Measurements from ENCODE around the gene EPN2.
"Not testable (repeated sequence)": the region's sequence is repeated elsewhere in the genome, so short reads cannot be mapped to it uniquely, and the experiment has no call there.

Gene EPN2

DNA sequence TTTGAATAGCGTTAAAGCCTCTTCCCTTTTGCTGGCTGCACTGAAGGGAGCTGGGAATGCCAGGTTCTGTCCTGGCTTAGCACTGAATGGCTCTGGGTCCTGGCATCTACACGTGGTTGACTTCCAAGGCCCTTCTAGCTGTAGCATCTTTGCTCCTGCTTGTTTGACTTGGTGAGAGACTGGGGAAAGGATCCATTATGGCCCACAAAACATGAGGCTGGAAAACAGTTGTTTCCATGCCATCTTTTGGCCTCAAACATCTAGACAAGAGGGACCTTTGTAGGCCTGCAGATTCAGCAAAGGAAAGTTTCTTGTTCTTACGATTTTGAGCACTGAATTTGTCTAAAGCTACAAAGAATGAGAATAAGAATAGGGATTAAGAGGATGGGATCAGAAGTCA is 32.5 kb downstream of the EPN2 start:
- no peak for FAIRE-seq

DNA sequence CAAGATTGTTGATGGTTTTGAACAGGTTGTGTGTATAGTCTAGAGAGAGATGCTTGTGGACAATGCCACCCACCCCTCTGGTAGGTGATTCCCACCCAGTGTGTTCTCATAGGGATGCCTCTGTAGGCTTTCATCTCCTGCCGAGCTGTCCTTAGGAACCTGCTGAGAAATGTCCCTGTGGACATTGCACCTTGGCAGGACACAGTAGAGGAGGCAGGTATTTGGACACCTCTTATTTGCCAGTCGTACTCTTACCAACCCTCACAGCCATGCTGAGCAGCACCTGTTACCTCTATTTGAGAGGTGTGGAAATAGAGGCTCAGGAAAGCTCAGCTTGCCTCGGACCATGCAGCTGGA is 33.2 kb downstream of the EPN2 start:
- no peak for FAIRE-seq

DNA sequence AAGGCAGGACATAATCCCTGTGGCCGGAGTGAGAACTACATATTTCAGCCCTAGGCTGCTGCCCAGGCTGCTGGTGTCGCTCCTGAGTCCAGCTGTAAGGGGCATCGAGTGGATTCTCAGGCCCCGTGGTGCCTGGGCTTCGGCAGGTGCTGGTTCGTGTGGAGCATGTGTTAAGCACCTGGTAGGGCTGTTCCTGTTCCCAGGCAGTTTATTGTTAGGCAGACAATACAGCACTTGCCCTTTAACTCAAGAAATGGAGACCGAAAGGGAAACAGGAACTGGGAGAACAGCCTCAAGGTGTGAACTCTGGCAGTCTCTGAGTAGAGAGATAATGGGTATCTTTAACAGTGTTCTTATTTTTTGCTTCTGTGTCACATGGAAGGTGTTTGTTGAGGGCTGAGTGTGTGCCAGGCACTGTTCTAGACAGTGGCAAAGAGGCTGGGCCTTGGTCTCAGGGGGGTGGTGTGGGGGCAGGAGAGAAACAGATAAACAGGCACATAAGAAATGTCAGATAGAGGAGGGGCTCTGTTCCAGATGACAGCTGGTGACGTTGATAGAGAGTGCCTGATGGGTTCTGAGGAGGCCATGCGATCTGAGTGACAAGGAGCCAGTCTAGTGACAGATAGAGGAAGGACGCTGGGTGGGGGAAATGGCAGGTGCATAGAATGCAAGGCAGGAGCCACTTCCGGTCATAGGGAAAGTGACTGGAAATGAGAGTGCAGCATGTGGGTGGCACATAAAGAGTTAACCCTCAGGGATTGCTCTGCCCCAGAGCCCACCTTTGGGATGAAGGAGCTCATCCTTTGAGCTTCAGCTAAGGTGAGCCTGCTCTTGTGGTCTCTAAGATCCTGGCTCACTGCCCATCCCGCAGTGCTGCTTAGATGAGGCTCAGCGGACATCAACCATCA is 33.8 kb downstream of the EPN2 start:
- no peak for FAIRE-seq

DNA sequence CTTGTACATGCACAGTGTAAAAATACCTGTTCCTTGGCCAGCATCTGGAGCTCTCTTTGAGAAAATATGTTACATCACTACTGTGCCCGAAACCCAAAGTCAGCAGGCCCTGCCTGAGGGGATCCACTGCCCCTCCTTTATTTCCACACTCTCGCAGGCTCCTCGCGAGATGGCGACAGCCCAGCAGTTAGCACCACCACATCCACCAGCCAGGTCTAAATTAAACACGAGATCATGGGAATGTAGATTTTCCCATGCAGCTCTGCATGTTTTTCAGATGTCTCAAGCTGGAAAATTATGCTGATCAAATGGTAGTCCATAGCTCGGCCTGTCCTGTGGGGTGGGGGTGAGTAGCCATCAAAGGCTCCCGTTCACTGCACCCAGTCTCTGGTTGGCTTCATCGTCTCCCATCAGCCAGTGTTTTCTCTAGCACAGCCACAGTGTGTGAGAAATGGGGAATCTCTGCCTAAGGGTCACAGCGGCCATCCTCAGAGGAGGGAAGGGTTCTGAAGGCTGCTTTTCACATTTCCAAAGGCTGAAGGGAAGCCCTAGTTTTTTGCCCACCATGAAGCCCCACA is 34.7 kb downstream of the EPN2 start:
- FAIRE-seq = no peak

DNA sequence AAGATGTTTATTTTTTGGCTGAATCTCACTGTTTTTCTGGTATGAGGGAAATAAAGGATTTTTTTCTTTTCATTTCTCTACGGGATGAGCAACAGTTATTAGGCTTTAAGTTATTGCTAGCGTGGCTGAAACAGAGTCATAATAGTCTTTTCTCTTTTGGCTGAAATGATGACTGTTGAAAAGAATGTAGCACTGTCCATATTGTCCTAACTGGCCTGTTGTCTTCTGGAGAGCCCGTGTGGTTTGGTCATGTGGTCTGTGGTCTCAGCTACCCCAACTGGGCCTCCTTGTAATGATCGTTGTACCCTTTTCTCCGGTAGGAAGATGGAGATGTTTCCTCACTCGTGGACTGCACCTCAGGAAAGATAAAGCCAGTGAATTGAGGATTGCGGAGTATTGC is 36.6 kb downstream of the EPN2 start:
- FAIRE-seq = no peak

DNA sequence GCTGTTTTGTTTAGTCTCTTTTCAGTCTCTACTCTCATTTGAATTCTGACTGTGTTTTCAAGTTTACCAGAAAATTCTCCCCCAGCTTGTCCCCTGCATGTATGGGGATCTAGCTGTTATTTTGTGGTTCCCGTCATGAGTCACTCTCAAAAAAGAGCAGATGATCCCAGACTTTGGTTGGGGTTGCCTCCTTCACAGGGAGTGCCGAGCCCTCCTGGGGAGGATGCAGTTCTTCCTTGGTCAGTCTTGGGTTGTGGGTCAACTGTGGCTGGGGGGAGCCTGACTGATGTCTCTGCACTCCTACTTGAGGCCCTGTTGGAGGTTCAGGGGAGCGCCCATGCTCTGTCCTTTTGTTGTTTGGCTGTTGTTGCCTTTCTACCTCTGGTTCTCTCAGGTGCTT is 37.7 kb downstream of the EPN2 start:
- no peak for FAIRE-seq

DNA sequence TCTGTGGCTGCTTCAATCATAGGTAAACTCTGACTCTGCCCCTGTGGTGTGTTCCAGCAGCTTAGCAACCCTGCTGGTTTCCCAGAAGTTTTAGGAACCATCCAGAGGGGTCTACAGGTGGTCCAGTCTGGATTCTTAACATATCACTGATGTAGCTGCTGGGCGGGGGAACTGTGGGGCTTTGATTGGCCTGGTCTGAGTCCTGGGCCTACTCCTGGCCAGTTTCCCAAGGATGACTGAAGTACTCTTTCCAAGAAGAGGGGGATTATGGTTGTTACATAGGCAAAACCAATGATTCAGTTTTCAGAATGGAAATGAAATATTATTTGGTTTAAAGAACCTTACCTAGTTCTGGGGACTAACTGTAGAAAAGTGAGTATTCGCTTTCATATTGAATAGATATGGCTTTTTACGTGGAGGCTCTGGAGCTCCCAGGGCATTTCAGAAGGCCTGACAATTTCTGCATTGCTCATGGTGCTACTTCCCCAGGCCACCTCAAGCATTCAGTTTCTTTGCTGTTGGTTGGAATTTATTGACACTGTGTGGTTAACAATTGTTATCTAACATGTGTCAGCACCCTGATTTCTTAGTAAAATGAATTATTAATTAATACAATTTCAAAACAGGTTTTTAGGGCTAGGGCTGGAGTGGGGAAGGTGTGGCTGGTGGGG is 38.4 kb downstream of the EPN2 start:
- no peak for FAIRE-seq

DNA sequence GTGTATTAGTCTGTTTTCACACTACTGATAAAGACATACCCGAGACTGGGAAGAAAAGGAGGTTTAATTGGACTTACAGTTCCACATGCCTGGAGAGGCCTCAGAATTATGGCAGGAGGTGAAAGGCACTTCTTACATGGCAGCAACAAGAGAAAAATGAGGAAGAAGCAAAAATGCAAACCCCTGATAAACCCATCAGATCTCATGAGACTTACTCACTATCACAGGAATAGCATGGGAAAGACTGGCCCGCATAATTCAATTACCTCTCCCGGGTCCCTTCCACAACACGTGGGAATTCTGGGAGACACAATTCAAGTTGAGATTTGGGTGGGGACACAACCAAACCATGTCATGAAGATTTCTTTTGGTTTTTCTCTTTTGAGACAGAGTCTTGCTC is 41.1 kb downstream of the EPN2 start:
- FAIRE-seq = not testable (repeated sequence)

DNA sequence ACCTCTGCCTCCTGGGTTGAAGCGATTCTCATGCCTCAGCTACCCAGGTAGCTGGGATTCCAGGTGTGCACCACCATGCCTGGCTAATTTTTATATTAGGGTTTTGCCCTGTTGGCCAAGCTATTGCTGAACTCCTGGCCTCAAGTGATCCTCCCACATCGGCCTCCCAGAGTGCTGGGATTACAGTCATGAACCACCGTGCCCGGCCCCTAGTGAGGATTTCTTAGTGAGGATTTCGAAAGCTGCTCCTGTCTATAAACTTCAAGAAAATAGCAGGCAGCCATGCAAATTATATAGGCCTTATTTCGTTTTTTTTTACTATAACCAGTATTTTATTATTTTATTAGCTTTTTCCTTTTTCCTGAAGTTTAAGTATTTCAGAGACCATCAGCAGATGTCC is 41.6 kb downstream of the EPN2 start:
- no peak for FAIRE-seq

DNA sequence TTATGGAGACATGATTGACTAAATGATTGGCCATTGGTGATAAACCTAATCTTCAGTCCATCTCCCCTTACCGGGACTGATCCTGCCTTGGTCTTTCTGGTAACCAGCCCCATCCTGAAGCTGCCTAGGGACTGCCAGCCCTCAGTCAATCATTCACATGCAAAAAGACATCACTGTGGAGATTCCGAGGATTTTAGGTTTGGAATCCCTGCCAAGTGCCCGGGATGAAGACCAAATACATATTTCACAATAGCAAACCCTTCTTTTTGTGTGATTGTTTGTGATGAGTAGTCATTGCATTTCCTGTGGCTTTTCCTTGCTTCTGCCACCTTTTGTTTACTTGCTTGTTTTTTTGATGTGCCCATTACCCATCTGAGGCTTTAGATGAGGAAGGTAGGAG is 44.0 kb downstream of the EPN2 start:
- FAIRE-seq = no peak

DNA sequence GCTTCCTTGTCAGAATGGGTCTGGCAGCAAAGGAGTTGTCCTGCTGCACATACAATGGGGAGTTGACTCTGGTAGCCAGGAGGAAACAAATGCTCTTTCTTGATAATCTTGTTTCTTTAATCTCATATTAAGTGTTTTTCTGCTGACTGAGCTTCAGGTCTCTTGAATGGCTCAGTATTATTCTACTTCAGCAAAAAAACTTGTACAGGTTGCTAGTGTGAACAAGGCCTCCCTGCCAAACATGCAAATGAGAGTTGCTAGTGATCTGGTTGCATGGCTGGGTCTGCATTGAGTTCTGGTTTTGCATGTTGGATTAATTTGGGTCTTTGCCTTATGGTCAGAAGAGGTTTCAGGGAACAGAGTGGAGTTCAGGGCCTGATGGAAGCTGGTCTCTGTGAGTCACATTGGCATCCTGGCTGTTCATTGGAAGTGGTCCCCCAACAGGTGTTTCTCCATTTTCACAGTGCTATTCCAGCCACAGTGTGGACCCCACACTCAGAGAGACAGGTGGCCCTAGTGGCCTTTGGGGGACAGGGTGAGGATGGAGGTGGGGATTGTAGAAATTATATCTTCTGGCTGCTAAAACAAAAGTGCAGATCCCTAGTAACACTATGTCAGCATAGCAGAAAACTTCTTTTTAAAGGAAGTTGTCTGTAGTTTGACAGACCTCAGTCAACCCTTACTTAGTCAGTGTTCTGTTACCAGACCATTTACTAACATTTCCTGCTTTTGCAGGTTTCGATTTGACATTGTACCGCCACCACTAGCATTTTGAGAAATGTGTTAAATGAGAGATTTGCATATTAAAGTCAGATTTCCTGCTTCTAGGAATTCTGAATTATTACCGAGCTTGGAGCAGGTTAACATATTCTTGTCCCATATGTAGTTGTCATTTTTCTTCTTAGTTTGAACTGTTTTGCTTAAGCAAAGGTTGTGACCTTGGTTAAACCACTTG is 47.1 kb downstream of the EPN2 start:
- FAIRE-seq = no peak

DNA sequence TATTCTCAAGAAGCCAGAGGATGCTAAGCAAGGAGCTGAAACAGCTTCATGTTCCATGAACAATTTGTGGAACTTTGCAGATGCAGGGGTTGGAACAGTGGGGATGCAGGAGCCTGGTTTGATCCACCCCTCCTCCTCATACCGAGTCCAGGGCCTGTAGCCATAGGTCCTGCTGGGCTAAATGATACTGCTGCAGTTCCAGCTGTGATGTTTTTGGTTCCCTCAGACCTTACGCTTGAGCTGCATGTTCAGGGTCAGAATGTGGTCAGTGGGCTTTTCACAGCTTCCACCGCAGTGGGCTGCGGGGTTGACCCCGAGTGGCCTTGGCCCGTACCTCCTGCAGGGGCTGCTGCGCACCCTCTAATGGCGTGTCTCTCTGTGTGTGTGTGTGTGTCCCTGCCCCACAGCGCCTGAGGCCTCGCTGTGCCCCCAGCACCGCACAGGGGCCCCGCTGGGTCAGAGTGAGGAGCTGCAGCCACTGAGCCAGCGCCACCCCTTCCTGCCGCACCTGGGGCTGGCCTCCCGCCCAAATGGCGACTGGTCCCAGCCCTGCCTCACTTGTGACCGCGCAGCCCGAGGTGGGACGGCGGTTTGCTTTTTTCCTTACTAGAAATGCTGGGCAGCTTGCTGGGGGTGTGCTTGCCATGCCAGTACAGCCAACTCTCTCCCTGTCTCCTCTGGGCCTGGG is 48.2 kb downstream of the EPN2 start:
- no peak for FAIRE-seq

DNA sequence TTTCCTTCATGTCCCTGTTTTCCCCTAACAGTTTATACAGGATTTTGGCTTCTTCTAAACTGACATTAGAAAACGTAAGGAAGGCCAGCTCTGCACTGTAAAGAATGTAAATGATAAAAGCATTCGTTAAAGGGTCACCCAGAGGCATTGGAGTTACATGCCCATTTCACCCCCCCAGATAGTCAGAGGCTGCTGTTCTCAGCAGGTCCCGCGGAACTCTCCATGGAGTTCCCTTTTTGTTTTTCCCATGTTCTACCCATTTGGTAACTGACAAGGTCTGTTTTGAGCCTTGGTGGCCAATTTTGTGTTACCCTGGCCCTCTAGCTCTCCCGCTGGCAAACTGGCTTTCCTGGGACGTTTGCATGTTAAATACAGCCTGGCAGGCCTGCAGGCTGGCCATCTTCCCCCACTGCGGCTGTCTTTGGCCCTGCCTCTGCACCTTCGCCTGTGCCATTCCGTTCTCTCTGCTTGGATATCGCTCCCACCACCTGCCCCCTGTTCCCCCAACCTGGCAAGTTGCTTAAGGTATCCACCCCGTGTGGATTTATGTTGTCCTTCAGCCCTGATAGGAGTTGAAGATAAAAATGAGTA is 49.7 kb downstream of the EPN2 start:
- no peak for FAIRE-seq

DNA sequence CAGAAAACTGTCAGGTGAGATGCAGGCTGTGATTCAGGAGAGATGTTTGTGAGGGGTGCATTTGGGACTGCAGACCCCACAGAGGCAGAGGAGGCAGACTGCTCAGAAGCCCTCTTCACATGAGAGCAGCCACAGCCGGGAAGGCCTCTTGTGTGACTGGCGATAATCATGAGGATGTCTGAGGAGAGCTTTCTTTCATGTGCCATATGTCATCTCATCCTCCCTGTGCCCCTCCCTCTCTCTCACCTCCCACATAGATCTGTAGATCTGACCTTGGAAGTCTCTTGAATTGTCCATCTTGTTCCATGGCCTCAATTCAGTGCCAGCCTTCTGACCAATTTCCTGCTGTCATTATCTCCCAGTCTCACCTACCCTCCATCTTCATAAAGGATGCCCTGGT is 50.5 kb downstream of the EPN2 start:
- no peak for FAIRE-seq

DNA sequence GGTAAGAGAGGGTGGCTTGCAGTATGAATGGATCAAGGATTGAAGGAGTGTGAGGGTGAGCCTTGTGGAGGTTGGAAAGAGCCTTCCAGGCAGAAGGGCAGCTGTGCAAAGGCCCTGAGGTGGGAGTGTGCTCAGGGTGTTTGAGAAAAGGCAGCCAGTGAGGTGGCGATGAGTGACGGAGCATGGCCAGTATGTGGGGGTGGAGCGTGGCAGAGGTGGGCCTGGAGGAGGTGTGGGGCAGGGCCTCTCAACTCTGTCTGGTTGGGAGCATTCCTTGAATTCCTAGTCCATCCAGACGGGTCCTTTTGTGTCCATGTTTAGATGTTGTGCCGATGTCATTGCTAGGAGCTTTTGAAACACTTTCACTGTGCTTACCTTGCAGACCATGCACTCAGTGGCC is 51.3 kb downstream of the EPN2 start:
- no peak for FAIRE-seq

DNA sequence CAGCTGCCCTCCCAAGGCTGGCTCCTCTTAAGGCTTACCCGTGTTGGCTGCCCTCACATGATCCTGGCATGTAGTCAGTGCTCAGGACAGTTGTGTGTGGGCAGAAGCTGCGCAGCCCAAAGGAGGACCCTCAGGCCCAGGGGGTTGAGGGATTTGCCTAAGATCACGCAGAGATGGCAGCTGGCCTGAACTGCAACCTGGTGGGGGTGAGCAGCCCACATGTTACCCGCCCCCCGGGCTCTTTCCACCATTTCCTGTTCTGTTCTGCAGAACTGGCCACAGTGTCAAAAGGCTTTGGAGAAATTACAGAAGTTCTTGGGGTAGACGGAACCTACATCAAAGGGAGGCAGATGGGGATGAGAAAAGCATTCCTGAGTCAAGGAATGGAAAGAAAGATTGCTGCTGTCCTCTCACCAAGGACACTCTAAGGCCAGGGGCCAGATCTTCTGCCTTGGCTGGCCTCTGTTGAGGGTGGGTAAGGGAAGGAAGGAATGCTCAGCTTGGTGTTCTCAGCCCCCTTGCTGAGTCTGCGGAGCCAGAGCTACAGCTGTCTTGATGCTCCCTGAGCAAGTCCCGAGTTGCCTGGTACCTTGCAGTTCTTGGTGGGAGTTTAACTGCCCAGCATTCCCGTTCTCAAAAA is 53.0 kb downstream of the EPN2 start:
- no peak for FAIRE-seq

DNA sequence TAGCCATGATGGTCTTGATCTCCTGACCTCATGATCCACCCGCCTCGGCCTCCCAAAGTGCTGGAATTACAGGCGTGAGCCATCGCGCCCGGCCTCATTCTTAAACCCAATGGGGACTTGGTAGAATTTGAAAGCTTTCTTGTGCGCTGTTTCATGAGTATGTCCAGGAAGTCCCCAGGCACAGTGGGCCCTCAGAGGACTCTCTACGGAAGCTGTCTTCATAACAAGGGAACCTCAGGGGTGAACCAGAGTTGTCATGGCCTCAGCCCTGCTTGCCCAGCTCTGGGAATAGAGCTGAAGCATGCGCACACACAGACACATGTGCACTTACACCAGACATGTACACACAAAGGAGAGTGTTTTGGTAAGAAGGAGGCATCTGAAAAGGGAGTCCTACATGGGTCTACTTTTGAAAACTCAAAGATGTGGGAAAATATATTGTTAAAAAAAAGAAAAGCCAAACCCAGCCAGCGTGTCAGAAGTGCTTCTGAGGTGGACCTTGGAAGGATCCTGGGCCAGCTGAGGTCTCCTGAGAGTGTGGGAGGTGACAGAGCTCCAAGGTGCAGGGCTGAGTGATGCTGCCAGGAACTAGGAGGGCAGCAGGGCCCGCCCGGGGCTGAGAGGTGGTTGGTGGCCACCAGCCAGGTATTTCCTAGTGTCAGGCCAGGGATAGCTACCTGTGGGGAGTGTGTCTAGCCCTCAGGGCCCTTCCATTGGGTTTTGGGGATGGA is 54.6 kb downstream of the EPN2 start:
- no peak for FAIRE-seq

DNA sequence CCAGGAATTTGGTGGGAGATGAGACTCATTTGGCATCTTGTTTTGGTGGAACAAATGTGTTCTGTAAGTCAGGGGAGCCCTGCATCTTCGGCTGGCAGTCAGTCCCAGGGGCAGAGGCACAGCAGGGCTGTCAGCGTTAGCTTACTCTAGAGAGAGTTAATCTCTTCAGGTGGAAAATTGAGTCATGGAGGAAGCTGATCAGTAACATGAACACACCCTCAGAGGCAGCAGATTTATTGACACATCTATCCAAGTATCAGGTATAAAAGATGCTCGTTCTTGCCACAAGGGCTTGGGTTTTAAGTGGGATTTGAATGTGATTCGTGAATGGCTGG is 55.2 kb downstream of the EPN2 start:
- FAIRE-seq = no peak

DNA sequence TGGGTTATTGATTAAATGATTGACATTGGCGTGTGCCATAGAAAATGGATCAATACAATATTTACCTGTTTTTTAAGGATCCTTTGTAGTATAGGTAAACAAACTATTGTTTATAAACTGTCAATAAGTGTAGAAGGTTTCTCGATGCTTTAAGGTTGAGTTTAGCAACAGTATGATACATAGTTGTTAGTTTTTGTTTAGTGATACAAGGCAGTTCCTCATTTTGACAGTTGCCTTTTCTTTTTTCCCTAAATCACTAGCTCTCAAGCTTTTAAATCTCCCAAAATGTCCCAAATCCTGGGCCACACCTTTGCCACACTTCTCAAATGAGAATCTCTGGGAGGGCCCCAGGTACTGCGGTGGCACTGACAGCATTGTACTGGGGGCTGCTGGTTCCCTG is 57.3 kb downstream of the EPN2 start:
- FAIRE-seq = no peak

DNA sequence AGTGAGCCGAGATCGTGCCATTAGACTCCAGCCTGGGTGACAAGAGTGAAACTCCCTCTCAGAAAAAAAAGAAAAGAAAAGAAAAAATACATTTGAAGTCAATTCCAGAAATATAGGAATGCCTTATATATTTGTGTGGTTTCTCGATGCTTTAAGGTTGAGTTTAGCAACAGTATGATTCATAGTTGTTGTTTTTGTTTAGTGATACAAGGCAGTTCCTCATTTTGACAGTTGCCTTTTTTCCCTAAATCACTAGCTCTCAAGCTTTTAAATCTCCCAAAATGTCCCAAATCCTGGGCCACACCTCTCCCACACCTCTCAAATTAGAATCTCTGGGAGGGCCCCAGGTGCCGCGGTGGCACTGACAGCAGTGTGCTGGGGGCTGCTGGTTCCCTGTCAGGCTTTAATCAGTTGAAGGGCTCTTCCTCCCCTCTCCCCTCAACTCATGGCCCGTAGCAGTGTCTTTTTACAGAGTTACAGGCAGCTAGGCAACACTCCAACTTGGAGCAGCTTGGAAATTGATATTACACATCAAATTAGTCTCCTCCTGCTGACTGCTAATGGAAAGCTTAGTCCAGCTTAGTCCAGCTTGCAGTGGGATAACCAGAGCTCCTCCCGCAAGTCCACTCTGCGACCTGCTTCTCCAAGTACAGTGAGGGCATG is 58.4 kb downstream of the EPN2 start:
- no peak for FAIRE-seq

All from A204.1 (cell line).